ENCODE results near the gene KCTD5. TPM values are rescaled to one million over a fixed set of nuclear protein-coding genes. Genes with fewer than 3 reads are reported as not detected.

Gene KCTD5
- total and polyA plus RNA-seq, 4 donors = 9.7 to 15.5 (median 13.7) TPM

DNA sequence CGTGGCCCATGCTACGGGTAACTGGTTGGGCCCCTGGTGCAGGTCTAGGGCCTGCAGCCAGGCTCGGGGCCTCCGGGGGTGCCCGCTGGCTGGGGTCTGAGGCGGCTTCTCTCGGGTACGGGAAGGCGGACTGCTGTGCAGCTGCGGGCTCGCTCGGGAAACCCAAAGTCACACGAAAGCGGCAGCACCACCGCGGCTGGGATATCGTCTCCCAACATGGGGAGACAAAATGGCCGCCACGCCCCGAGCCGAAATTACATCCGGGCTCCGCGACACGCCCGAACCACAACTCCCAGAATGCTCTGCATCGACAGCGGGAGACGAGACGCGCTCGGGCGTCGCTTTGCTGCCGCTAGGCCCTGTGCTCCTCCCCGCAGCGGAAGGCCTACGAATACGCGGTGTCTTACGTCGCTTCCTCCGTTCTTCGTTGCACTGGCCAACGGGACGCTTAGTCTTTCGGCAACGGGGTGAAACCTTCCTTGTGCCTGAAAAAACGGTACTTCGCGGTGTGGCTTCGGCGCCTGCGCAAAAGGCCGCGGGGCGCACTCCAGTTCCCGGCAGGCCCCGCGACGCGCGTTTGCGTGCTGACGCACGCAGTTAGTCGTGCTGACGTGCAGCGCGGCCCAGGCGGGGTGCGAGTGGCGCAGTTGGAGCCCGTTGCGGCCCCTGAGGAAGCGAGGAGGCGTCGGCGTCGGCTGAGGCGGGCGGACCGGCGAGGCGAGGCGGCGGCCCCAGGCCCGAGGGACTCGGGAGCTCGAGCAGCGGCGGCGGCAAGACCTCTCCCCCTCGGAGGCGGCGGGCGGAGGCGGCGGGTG, 69.9 kb downstream of the KCTD5 start, which contains the start of gene SRRM2:
Gene SRRM2, plus strand, starts transcription at position 604 of the 815 bp plus-strand sequence. CDS start 3,727 bp downstream, outside the sequence.
- H3K9me3 ChIP-seq (ENCODE audit: control insufficient read depth, low read length) = no peaks in the 10 kb centered on the region
- DNase-seq = peak; percentile 97 to 98
- intact Hi-C loops (cut with DNase I) = loop anchor here in 1 of 2 donors (1.0 kb wide), 2 partner anchors 25 to 31 kb away; partner anchors contain the start of gene ELOB
- H3K27ac ChIP-seq (ENCODE audit: low read depth in 1 of 2, low read length in 2 of 2) = peak within 1 kb of the TSS; percentile 23 to 97
- H3K27me3 ChIP-seq (ENCODE audit: control insufficient read depth in 1 of 2, insufficient read depth in 2 of 2, low read length in 1 of 2) = no peaks in the 10 kb centered on the region
- 1% methylated on average over 91 to 99 of the region's 99 CpGs for WGBS, 2 donors
- ATAC-seq (ENCODE audit: low FRiP score) = peak; percentile 96
- H3K4me3 ChIP-seq (ENCODE audit: low read length in 2 of 2) = peak within 1 kb of the TSS; percentile 53 to 94
- H3K36me3 ChIP-seq (ENCODE audit: control insufficient read depth in 1 of 2, insufficient read depth in 2 of 2, low read length in 1 of 2) = no peaks in the 10 kb centered on the region
- peaks cover 0 to 2% of the 10 kb centered on the region in 2 donors for H3K4me1 ChIP-seq (ENCODE audit: control insufficient read depth in 1 of 2, insufficient read depth in 2 of 2, low read length in 2 of 2)

GRCh38 chr16:2752850-2753732, 70.8 kb downstream of the KCTD5 start:
- intact Hi-C loops (cut with DNase I) = loop anchor here in 1 of 2 donors (1.0 kb wide), 2 partner anchors 24 to 32 kb away; partner anchors contain the start of gene ELOB
- Histone ChIP-seq H3K4me1 (ENCODE audit: control insufficient read depth in 1 of 2, insufficient read depth in 2 of 2, low read length in 2 of 2) (peaks cover 0 to 2% of the 10 kb centered on the region in 2 donors), H3K36me3 (ENCODE audit: control insufficient read depth in 1 of 2, insufficient read depth in 2 of 2, low read length in 1 of 2) (peaks cover 0 to 3% of the 10 kb centered on the region in 2 donors), H3K4me3 (ENCODE audit: low read length in 2 of 2) (peak overlapping the region; percentile 53 to 94), H3K27me3 (ENCODE audit: control insufficient read depth in 1 of 2, insufficient read depth in 2 of 2, low read length in 1 of 2) (no peaks in the 10 kb centered on the region), H3K9me3 (ENCODE audit: control insufficient read depth, low read length) (no peaks in the 10 kb centered on the region), H3K27ac (ENCODE audit: low read depth in 1 of 2, low read length in 2 of 2) (peak overlapping the region; percentile 23 to 97)
- whole genome bisulfite sequencing, 2 donors = 0% methylated on average over 46 to 82 of the region's 82 CpGs
- ATAC-seq (ENCODE audit: low FRiP score) (peak; percentile 88), DNase-seq (peak; percentile 89 to 96)

GRCh38 chr16:2753733-2754020, 71.4 kb downstream of the KCTD5 start:
- WGBS, 2 donors = 1 to 3% methylated on average over 7 of the region's 7 CpGs
- H3K27me3 ChIP-seq (ENCODE audit: control insufficient read depth in 1 of 2, insufficient read depth in 2 of 2, low read length in 1 of 2) = no peaks in the 10 kb centered on the region
- peak overlapping the region; percentile 53 to 94 for H3K4me3 ChIP-seq (ENCODE audit: low read length in 2 of 2)
- DNase-seq (peak in 1 of 2 donors; percentile 41), ATAC-seq (ENCODE audit: low FRiP score) (no peak)
- no peaks in the 10 kb centered on the region for H3K9me3 ChIP-seq (ENCODE audit: control insufficient read depth, low read length)
- H3K27ac ChIP-seq (ENCODE audit: low read depth in 1 of 2, low read length in 2 of 2) = no peak overlapping the region
- intact Hi-C loops (cut with DNase I) = no loop called here
- peaks cover 5% of the 10 kb centered on the region in 2 donors for H3K36me3 ChIP-seq (ENCODE audit: control insufficient read depth in 1 of 2, insufficient read depth in 2 of 2, low read length in 1 of 2)
- H3K4me1 ChIP-seq (ENCODE audit: control insufficient read depth in 1 of 2, insufficient read depth in 2 of 2, low read length in 2 of 2) = peaks cover 0 to 2% of the 10 kb centered on the region in 2 donors

DNA sequence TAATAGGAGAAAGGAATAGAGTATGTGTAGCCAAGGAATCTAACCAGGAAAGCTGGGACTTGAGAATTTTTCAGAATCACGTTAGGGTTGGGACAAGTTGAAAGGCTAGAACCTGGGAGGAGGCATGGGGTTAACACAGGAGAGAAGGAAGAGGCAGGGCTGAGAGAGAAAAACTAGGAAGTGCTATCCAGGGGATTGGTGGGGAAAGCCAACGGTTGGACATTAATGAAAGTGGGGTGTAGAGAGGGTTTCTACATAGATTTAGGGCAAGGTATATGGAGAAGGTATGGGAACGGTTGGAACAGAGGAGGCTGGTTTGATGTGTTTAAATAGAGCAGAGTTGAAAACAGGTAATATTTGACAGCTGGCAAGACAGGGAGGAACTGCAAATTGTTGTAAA, 72.8 kb downstream of the KCTD5 start:
- peaks cover 7 to 19% of the 10 kb centered on the region in 2 donors for H3K36me3 ChIP-seq (ENCODE audit: control insufficient read depth in 1 of 2, insufficient read depth in 2 of 2, low read length in 1 of 2)
- H3K27ac ChIP-seq (ENCODE audit: low read depth in 1 of 2, low read length in 2 of 2) = no peak overlapping the region
- no peaks in the 10 kb centered on the region for H3K27me3 ChIP-seq (ENCODE audit: control insufficient read depth in 1 of 2, insufficient read depth in 2 of 2, low read length in 1 of 2)
- no peaks in the 10 kb centered on the region for H3K9me3 ChIP-seq (ENCODE audit: control insufficient read depth, low read length)
- DNase-seq = no peak
- intact Hi-C loops (cut with DNase I) = no loop called here
- no peak for ATAC-seq (ENCODE audit: low FRiP score)
- peaks cover 0 to 2% of the 10 kb centered on the region in 2 donors for H3K4me1 ChIP-seq (ENCODE audit: control insufficient read depth in 1 of 2, insufficient read depth in 2 of 2, low read length in 2 of 2)
- 28 to 31% methylated on average over 3 of the region's 3 CpGs for WGBS, 2 donors
- H3K4me3 ChIP-seq (ENCODE audit: low read length in 2 of 2) = peak overlapping the region in 1 of 2 donors; percentile 34

- H3K27me3 ChIP-seq (ENCODE audit: control insufficient read depth in 1 of 2, insufficient read depth in 2 of 2, low read length in 1 of 2) = no peaks in the 10 kb centered on the region
- DNase-seq = peak; percentile 34 to 62
- H3K9me3 ChIP-seq (ENCODE audit: control insufficient read depth, low read length) = no peaks in the 10 kb centered on the region
- WGBS, 2 donors = 89 to 92% methylated on average over 30 of the region's 30 CpGs
- no peak for ATAC-seq (ENCODE audit: low FRiP score)
- peaks cover 0 to 2% of the 10 kb centered on the region in 2 donors for H3K4me1 ChIP-seq (ENCODE audit: control insufficient read depth in 1 of 2, insufficient read depth in 2 of 2, low read length in 2 of 2)
- no peak overlapping the region for H3K27ac ChIP-seq (ENCODE audit: low read depth in 1 of 2, low read length in 2 of 2)
- H3K36me3 ChIP-seq (ENCODE audit: control insufficient read depth in 1 of 2, insufficient read depth in 2 of 2, low read length in 1 of 2) = peaks cover 10 to 19% of the 10 kb centered on the region in 2 donors
- intact Hi-C loops (cut with DNase I) = no loop called here
- H3K4me3 ChIP-seq (ENCODE audit: low read length in 2 of 2) = no peak overlapping the region
These were observed 74.1 kb downstream of the KCTD5 start for GRCh38 chr16:2756288-2757015.

DNA sequence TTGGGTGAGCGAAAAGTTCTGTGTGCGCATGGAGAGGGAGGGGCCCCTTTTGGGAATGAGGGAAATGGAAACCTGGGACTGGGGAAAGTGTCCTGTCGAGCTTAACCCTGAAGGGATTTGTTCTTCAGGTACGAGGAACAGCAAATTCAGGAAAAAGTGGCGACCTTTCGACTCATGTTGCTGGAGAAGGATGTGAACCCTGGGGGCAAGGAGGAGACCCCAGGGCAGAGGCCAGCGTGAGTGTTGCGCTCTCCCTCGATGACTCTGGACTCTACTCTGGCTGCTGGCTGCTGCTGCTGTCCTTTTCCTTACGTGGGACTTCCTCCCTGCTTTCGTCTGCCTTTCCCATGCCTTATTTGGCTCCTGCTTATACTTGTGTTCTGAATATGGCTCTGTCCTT, 75.0 kb downstream of the KCTD5 start:
- peaks cover 14 to 26% of the 10 kb centered on the region in 2 donors for H3K36me3 ChIP-seq (ENCODE audit: control insufficient read depth in 1 of 2, insufficient read depth in 2 of 2, low read length in 1 of 2)
- peaks cover 0 to 2% of the 10 kb centered on the region in 2 donors for H3K4me1 ChIP-seq (ENCODE audit: control insufficient read depth in 1 of 2, insufficient read depth in 2 of 2, low read length in 2 of 2)
- no peak overlapping the region for H3K4me3 ChIP-seq (ENCODE audit: low read length in 2 of 2)
- no peaks in the 10 kb centered on the region for H3K27me3 ChIP-seq (ENCODE audit: control insufficient read depth in 1 of 2, insufficient read depth in 2 of 2, low read length in 1 of 2)
- no peak for ATAC-seq (ENCODE audit: low FRiP score)
- intact Hi-C loops (cut with DNase I) = no loop called here
- WGBS, 2 donors = 76 to 77% methylated on average over 11 of the region's 11 CpGs
- no peaks in the 10 kb centered on the region for H3K9me3 ChIP-seq (ENCODE audit: control insufficient read depth, low read length)
- H3K27ac ChIP-seq (ENCODE audit: low read depth in 1 of 2, low read length in 2 of 2) = no peak overlapping the region
- DNase-seq = no peak
